SK-N-MC (cell line): ENCODE results near the gene SMOC1.

Experiments
- EZH2 ChIP-seq: fragments of 200-600 bp; sonication (generic); IDR thresholded peaks from one replicate; pipeline ENCODE4 v1.6.1; 2017; ENCODE audit warnings: antibody characterized with exemption
- POLR2AphosphoS5 ChIP-seq: IDR thresholded peaks from 2 replicates; pipeline ENCODE4 v1.6.1; 2012; ENCODE audit warnings: mild to moderate bottlenecking, low read depth, low read length, borderline replicate concordance

DNA sequence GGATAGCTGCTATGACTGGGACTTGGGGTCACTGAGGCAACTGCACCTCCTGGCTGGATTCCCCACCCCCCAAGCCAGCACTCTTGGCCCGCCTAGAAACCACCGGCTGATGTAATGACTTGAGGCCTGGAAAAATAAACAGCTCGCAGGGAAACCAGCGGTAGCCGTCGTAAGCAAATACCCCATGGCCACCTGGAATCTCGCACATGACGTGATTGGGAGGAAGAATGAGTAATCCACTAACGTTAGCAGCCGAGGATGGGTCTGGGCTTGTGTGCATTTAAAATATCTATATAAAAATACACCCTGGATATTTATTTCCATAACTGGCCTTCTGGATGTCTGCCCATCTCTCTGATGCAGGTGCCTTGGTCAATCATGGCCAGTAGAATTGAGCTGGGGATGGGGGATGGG lies 120.1 kb downstream of the SMOC1 start:
- TF ChIP-seq EZH2 (no peak), POLR2AphosphoS5 (no peak)
